GM12878 (cell line): ENCODE measurements around the gene AQP11. TPM values are rescaled to one million over a fixed set of nuclear protein-coding genes. Genes with fewer than 3 reads are reported as not detected.

Experiments
- ATAC-seq: fragments of 200-7000 bp; cut with Tn5 transposase; 3 replicates; pipeline ENCODE4 v1.9.1; 2020; ENCODE audit warnings: mild to moderate bottlenecking, moderate library complexity
- BruUV-seq: library from RNA; stranded (reverse); fragments of 400-500 nt; replicated peaks from 2 replicates; lab custom pipeline; 2021; lab: Mats Ljungman, UMichigan
- CTCF ChIA-PET: fragments of 300-600 bp; sonication (Branson Sonifier 250); formaldehyde crosslinking; extraction: SDS; loops from one replicate; lab custom pipeline; 2021; ENCODE audit warnings: inconsistent platforms; lab: Yijun Ruan, JAX
- POLR2A ChIA-PET: fragments of 350-600 bp; formaldehyde crosslinking; extraction: SDS; loops from one replicate; lab custom pipeline; 2021; ENCODE audit warnings: inconsistent platforms; lab: Charles Lee
- RAD21 ChIA-PET: fragments of 300-600 bp; sonication (Branson Sonifier 250); formaldehyde crosslinking; loops from one replicate; lab custom pipeline; 2023; ENCODE audit warnings: antibody characterized with exemption; ENCODE audit not compliant: unreplicated experiment; lab: Charles Lee
- SMC1A ChIA-PET: fragments of 300-600 bp; sonication (Branson Sonifier 250); formaldehyde crosslinking; loops from one replicate; lab custom pipeline; 2023; ENCODE audit not compliant: unreplicated experiment, uncharacterized antibody; lab: Charles Lee
- DNase-seq: peaks from one replicate; pipeline ENCODE4 v3.0.0-alpha.2; 2011; ENCODE audit warnings: low read depth, low spot score
- FAIRE-seq: peaks from 3 replicates; lab custom pipeline; 2011; peaks lifted over from hg19 to GRCh38; lab: Jason Lieb, UNC
- H2AFZ ChIP-seq: 2 replicates; pipeline ENCODE4 v1.6.0; 2011; ENCODE audit warnings: low read depth, low read length, control low read depth; ENCODE audit not compliant: control insufficient read depth
- H3K27ac ChIP-seq: 2 replicates; pipeline ENCODE4 v1.5.1; 2011; ENCODE audit warnings: control low read depth; ENCODE audit not compliant: control insufficient read depth, insufficient read depth
- H3K27me3 ChIP-seq, 2 experiments: replicated peaks in 1 of 2; 2 replicates each; pipeline versions ENCODE4 v1.6.0 to v1.6.1; 2011; ENCODE audit warnings: low read length in 1 of 2; ENCODE audit not compliant: control insufficient read depth in 2 of 2, insufficient read depth in 2 of 2
- H3K36me3 ChIP-seq, 2 experiments: 2 replicates each; pipeline ENCODE4 v1.5.1; 2011; ENCODE audit warnings: low read length in 1 of 2; ENCODE audit not compliant: control insufficient read depth in 2 of 2, insufficient read depth in 2 of 2
- H3K4me1 ChIP-seq: 2 replicates; pipeline ENCODE4 v1.6.1; 2011; ENCODE audit warnings: mild to moderate bottlenecking, low read length, moderate library complexity, mixed read lengths; ENCODE audit not compliant: control insufficient read depth, insufficient read depth
- H3K4me2 ChIP-seq: 2 replicates; pipeline ENCODE4 v1.6.0; 2011; ENCODE audit warnings: control low read depth; ENCODE audit not compliant: control insufficient read depth, insufficient read depth
- H3K4me3 ChIP-seq: fragments of 200-600 bp; sonication (generic); 2 replicates; pipeline ENCODE4 v1.5.1; 2016
- H3K79me2 ChIP-seq: 2 replicates; pipeline ENCODE4 v1.6.0; 2011; ENCODE audit warnings: low read length; ENCODE audit not compliant: control insufficient read depth, insufficient read depth
- H3K9ac ChIP-seq: 2 replicates; pipeline ENCODE4 v1.8.0; 2011; ENCODE audit warnings: low read length, control low read depth, mixed read lengths; ENCODE audit not compliant: control insufficient read depth, insufficient read depth
- H3K9me3 ChIP-seq: replicated peaks from 3 replicates; pipeline ENCODE4 v1.5.1; 2011; ENCODE audit warnings: mild to moderate bottlenecking, low read length; ENCODE audit not compliant: control insufficient read depth, insufficient read depth
- H4K20me1 ChIP-seq: 2 replicates; pipeline ENCODE4 v1.6.0; 2011; ENCODE audit not compliant: control insufficient read depth, insufficient read depth
- ATF3 ChIP-seq: IDR thresholded peaks from 2 replicates; pipeline ENCODE4 v1.6.1; 2011; ENCODE audit warnings: low read depth, mild to moderate bottlenecking, low read length, moderate library complexity, borderline replicate concordance; ENCODE audit errors: extremely low read depth
- BRCA1 ChIP-seq: IDR thresholded peaks from 2 replicates; pipeline ENCODE4 v1.6.1; 2011; ENCODE audit warnings: low read depth, low read length, improper control_type of control experiment
- CEBPB ChIP-seq, 2 experiments: fragments of 150-350 bp in 1 of 2; IDR thresholded peaks; 2 replicates each; pipeline ENCODE4 v1.6.1; 2012 to 2014; ENCODE audit warnings: low read depth in 2 of 2, low read length in 2 of 2, borderline replicate concordance in 1 of 2, inconsistent platforms in 1 of 2
- E2F4 ChIP-seq: IDR thresholded peaks from 2 replicates; pipeline ENCODE4 v1.6.1; 2012; ENCODE audit warnings: low read depth, low read length, improper control_type of control experiment
- EP300 ChIP-seq, 2 experiments: fragments of 150-350 bp in 1 of 2; IDR thresholded peaks; 2 replicates each; pipeline ENCODE4 v1.6.1; 2011 to 2012; ENCODE audit warnings: low read depth in 2 of 2, low read length in 2 of 2, borderline replicate concordance in 1 of 2, improper control_type of control experiment in 1 of 2, inconsistent platforms in 1 of 2; ENCODE audit not compliant: control insufficient read depth in 1 of 2
- IKZF2 ChIP-seq, 2 experiments: fragments of 450-650 bp; IDR thresholded peaks; 2 replicates each; pipeline ENCODE4 v1.6.1; 2017; ENCODE audit warnings: mild to moderate bottlenecking in 2 of 2, moderate library complexity in 2 of 2
- MYC ChIP-seq: IDR thresholded peaks from 2 replicates; pipeline ENCODE4 v1.6.1; 2011; ENCODE audit warnings: mild to moderate bottlenecking, low read length, moderate library complexity, inconsistent platforms; ENCODE audit not compliant: insufficient read depth, insufficient replicate concordance, insufficient read length, severe bottlenecking
- NFXL1 ChIP-seq: fragments of 450-650 bp; IDR thresholded peaks from 2 replicates; pipeline ENCODE4 v1.6.1; 2017; ENCODE audit warnings: antibody characterized with exemption, mild to moderate bottlenecking, borderline replicate concordance
- RCOR1 ChIP-seq: conservative IDR thresholded peaks from 2 replicates; pipeline ENCODE4 v1.6.1; 2012; ENCODE audit warnings: low read depth, low read length, improper control_type of control experiment
- RELA ChIP-seq: fragments of 450-650 bp; IDR thresholded peaks from 2 replicates; pipeline ENCODE4 v1.8.0; 2014; ENCODE audit warnings: borderline replicate concordance; ENCODE audit not compliant: partially characterized antibody
- WGBS: methylation state at CpG from one replicate; pipeline ENCODE4 v1.1.6; 2016; ENCODE audit warnings: low lambda C conversion rate; ENCODE audit not compliant: insufficient replicate concordance, insufficient coverage; ENCODE audit errors: missing lambda C conversion rate; 5-methylcytosine and 5-hydroxymethylcytosine counted together
- in situ Hi-C: fragments of 300-500 bp; cut with MboI; formaldehyde crosslinking; loops from 9 replicates; pipeline ENCODE4 v1.14.3; 2018; ENCODE audit warnings: mixed read lengths
- intact Hi-C: fragments of 100-400 bp; cut with micrococcal nuclease; formaldehyde crosslinking; loops from one replicate; pipeline ENCODE4 v1.14.2; 2022; ENCODE audit not compliant: unreplicated experiment
- polyA plus RNA-seq, 11 experiments: library from polyadenylated mRNA; depleted of rRNA in 4 of 11; unstranded in 6 of 11; stranded (reverse) in 5 of 11; fragments of >200 nt; fragmentation: Nextera tagmentation in 4 of 11; fragmentation: Illumina TruSeq in 1 of 11; extraction: Ambion mirVana in 4 of 11; extraction: Trizol in 1 of 11; gene quantifications; 1 replicate in 1 of 11; 2 replicates in 10 of 11; pipeline versions ENCODE4 v1.2.1 to v1.2.3, GENCODE V29; 2011 to 2016; ENCODE audit warnings: inconsistent platforms in 2 of 11, missing spikeins in 2 of 11, low read depth in 1 of 11
- total RNA-seq, 4 experiments: library from RNA; depleted of rRNA in 3 of 4; stranded (reverse); fragments of >200 nt in 3 of 4; fragmentation: Illumina TruSeq in 1 of 4; extraction: Trizol in 1 of 4; gene quantifications; 2 replicates each; pipeline versions ENCODE4 v1.2.1 to v1.2.3, GENCODE V29; 2013 to 2021
- TF ChIP-seq, protein P1 (sequence below): IDR thresholded peaks from 2 replicates; pipeline ENCODE4 v1.6.1; 2011; ENCODE audit warnings: borderline replicate concordance, low read depth, mild to moderate bottlenecking, moderate library complexity, low read length; ENCODE audit not compliant: insufficient read depth, poor library complexity, severe bottlenecking

AQP11 gene
- total and polyA plus RNA-seq, 10 of the 15 experiments (the other 5 are each of a cell fraction or from before 2014, with no cell fraction given): 0.14 to 2.1 (median 0.54) TPM

GRCh38 chr11:77560605-77561004 lies 29.1 kb upstream of the AQP11 start (continued):
- no peak for TF ChIP-seq MYC
- no peak for TF ChIP-seq NFXL1
- TF ChIP-seq IKZF2 (IDR thresholded peaks at IDR 0.05): no peak
- no peak for TF ChIP-seq ATF3
- no peak for TF ChIP-seq RELA
- no peak for TF ChIP-seq EP300 (IDR thresholded peaks at IDR 0.05; ENCODE audit: borderline replicate concordance in 1 of 2, control insufficient read depth in 1 of 2, low read depth in 2 of 2, low read length in 2 of 2)
- TF ChIP-seq RCOR1: no peak
- TF ChIP-seq, all 136 proteins: peak for 0

DNA sequence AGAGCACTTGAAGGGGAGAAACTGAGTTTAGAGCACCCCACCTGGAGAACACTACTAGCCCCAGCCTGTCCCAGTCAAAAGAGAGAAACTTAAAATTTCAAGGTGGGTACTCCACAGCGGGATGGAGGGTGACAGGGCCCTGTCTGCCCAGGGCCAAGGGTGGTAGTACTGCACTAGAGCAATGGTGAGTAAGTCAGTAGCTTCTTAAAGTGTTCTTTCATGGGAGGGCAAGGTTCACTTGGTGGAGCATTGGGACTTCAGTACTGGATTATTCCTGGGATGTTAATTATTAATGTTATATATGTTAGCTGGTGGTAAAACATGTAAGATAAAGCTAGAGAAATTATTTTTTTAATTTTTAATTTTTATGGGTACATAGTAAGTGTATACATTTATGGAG lies 28.5 kb upstream of the AQP11 start:
- Histone ChIP-seq H4K20me1 (no peaks in the 10 kb centered on the region), H3K27me3 (no peaks in the 10 kb centered on the region), H3K4me2 (no peak overlapping the region), H3K4me1 (no peaks in the 10 kb centered on the region), H3K27ac (no peak overlapping the region), H3K9me3 (no peaks in the 10 kb centered on the region), H3K36me3 (no peaks in the 10 kb centered on the region), H2AFZ (no peak overlapping the region), H3K9ac (no peak overlapping the region), H3K4me3 (no peak overlapping the region), H3K79me2 (no peaks in the 10 kb centered on the region)
- FAIRE-seq (no peak), DNase-seq (no peak), ATAC-seq (no peak)
- ChIA-PET POLR2A (no interaction called here), SMC1A (interaction anchor here (3.1 kb wide), 1 partner anchor 13 kb away, joined by 14 read pairs; no protein-coding TSS in a partner anchor), RAD21 (no interaction called here), CTCF (interaction anchor here (1.9 kb wide), 1 partner anchor 373 kb away, joined by 7 read pairs; no protein-coding TSS in a partner anchor)
- intact Hi-C loops: no loop called here
- in situ Hi-C loops: no loop called here
- TF ChIP-seq E2F4 (no peak), CEBPB (IDR thresholded peaks at IDR 0.05; ENCODE audit: borderline replicate concordance in 1 of 2, low read depth in 2 of 2, low read length in 2 of 2) (no peak), BRCA1 (no peak), RCOR1 (no peak)
- TF ChIP-seq, protein P1, sequence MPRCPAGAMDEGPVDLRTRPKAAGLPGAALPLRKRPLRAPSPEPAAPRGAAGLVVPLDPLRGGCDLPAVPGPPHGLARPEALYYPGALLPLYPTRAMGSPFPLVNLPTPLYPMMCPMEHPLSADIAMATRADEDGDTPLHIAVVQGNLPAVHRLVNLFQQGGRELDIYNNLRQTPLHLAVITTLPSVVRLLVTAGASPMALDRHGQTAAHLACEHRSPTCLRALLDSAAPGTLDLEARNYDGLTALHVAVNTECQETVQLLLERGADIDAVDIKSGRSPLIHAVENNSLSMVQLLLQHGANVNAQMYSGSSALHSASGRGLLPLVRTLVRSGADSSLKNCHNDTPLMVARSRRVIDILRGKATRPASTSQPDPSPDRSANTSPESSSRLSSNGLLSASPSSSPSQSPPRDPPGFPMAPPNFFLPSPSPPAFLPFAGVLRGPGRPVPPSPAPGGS: no peak
- WGBS: 25% methylated on average over 1 of the region's 1 CpG
- no TSS peak for BruUV-seq
